Left ventricle myocardium inferior (tissue), 1 donor: Measurements from ENCODE around the gene THADA. TPM values are rescaled to one million over a fixed set of nuclear protein-coding genes. Genes with fewer than 3 reads are reported as not detected.
"Not testable (repeated sequence)": the region's sequence is repeated elsewhere in the genome, so short reads cannot be mapped to it uniquely, and the experiment has no call there.

ENCODE experiments used
- DNase-seq: peaks from one replicate; pipeline ENCODE4 v3.0.0-alpha.2; 2020
- H3K27ac ChIP-seq: fragments of 200-600 bp; replicated peaks from 2 replicates; pipeline ENCODE4 v1.8.0; 2021
- H3K27me3 ChIP-seq: fragments of 200-600 bp; 2 replicates; pipeline ENCODE4 v1.8.0; 2021; ENCODE audit warnings: low read depth
- H3K36me3 ChIP-seq: fragments of 200-600 bp; 2 replicates; pipeline ENCODE4 v1.8.0; 2021
- H3K4me1 ChIP-seq: fragments of 200-600 bp; 2 replicates; pipeline ENCODE4 v1.8.0; 2021
- H3K4me3 ChIP-seq: fragments of 200-600 bp; 2 replicates; pipeline ENCODE4 v1.8.0; 2021; ENCODE audit warnings: mild to moderate bottlenecking, moderate library complexity
- H3K9me3 ChIP-seq: fragments of 200-600 bp; replicated peaks from 2 replicates; pipeline ENCODE4 v1.8.0; 2021
- CTCF ChIP-seq: fragments of 200-600 bp; IDR thresholded peaks from 2 replicates; pipeline ENCODE4 v1.8.0; 2021; ENCODE audit warnings: antibody characterized with exemption, mild to moderate bottlenecking, borderline replicate concordance
- intact Hi-C: fragments of 100-400 bp; cut with micrococcal nuclease; formaldehyde crosslinking; loops from one replicate; pipeline ENCODE4 v1.11.0; 2022
- total RNA-seq: library from RNA; stranded (reverse); fragmentation: NEBNext Ultra II Directional; extraction: Animal tissue kit (Norgen Biotek cat#: 25700); gene quantifications from one replicate; pipeline ENCODE4 v1.2.1, GENCODE V29; 2021
- donor health status: DM: no; HTN: yes; CAD: no; lungs with severe emphysema.

THADA gene
- total RNA-seq, 1 donor from 2014 or later, result 15.4 TPM

DNA sequence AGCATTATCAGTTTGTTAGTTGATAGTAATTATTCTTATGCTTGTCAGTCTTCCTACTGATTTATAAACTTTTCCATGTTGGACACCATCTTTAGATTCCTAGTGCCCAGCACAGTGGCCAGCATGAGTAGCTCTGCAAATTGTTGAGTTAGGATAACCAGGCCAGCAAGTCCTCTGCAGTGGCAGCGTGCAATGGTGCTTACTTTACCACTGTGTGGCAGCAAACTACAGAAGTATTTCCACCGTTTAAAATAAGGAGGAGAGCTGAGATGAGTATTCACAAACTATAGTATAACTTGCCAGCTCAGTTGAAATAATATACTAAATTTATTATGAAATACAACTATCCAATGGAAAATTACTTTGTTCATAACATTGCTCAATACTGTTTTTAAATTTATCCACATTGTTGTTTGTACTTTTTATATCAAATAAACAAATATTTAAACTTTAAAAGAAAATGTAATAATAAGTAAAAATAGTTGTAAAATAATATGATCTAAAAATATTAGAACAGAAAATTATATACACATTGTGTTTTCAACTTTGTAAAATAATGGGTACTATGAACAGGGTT, 9.3 kb upstream of the THADA start:
- peak; percentile 50 for TF ChIP-seq CTCF
- intact Hi-C loops, result no loop called here

DNA sequence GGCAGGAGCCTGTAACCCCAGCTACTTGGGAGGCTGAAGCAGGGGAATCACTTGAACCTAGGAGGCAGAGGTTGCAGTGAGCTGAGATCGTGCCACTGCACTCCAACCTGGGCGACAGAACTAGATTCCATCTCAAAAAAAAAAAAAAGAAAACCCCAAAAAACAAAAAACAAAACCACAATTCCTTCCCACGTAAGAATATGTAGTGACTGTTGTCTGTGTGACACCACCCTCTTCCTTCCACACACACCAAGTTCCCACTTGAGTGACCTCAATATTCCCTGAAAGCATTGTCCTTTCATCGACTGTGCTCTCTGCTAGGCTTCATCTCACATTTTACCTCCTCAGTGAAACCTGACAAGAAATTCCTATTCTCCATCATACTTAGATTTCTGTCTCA, 8.8 kb upstream of the THADA start:
- no peak for TF ChIP-seq CTCF

More for the DNA sequence above, 9.3 kb upstream of the THADA start:
- Histone ChIP-seq H3K4me3 (no peak overlapping the region), H3K27ac (no peak overlapping the region), H3K36me3 (no peaks in the 10 kb centered on the region), H3K4me1 (no peaks in the 10 kb centered on the region), H3K9me3 (no peaks in the 10 kb centered on the region), H3K27me3 (no peaks in the 10 kb centered on the region)
- no peak for DNase-seq

DNA sequence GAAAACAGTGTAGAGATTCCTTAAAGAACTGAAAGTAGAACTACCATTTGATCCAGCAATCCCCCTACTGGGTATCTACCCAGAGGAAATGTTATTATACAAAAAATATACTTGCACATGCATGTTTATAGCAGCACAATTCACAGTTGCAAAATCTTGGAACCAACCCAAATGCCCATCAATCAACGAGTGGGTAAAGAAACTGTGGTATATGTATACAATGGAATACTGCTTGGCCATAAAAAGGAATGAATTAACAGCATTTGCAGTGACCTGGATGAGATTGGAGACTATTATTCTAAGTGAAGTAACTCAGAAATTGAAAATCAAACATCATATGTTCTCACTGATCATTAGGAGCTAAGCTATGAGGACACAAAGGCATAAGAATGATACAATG, 4.8 kb upstream of the THADA start:
- H3K27me3 ChIP-seq, H3K9me3 ChIP-seq, H3K4me1 ChIP-seq, H3K4me3 ChIP-seq, H3K36me3 ChIP-seq, intact Hi-C loops, DNase-seq, H3K27ac ChIP-seq: not testable (repeated sequence)

More for the DNA sequence above, 8.8 kb upstream of the THADA start:
- Histone ChIP-seq H3K4me1 (no peaks in the 10 kb centered on the region), H3K36me3 (no peaks in the 10 kb centered on the region), H3K27me3 (no peaks in the 10 kb centered on the region), H3K27ac (no peak overlapping the region), H3K4me3 (no peak overlapping the region), H3K9me3 (no peaks in the 10 kb centered on the region)
- no peak for DNase-seq
- intact Hi-C loops, result no loop called here

DNA sequence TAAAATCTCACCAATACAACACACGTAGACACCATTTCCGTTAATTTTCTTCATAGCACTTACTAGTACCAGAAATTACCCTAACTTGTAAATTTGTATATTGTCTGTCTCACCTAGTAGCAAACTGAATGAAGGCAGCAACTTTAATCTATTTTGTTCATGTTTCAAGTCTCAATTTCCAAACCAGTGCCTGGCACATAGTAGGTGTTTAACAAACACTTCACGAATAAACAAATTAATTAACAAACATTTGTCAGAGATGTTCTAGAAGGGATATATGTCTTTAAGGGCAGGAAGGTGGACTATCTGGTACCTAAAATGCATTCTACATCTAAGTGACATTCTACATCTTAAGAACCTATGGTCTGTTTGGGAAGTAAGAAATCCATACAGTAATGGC, 963 bp downstream of the THADA start:
- DNase-seq, result no peak
- H3K36me3 ChIP-seq, result peaks cover 22% of the 10 kb centered on the region
- H3K27me3 ChIP-seq, result no peaks in the 10 kb centered on the region
- no peak overlapping the region for H3K27ac ChIP-seq
- TF ChIP-seq CTCF, result no peak
- peak overlapping the region; percentile 86 for H3K4me3 ChIP-seq
- H3K4me1 ChIP-seq, result peaks cover 25% of the 10 kb centered on the region
- intact Hi-C loops, result no loop called here
- H3K9me3 ChIP-seq, result no peaks in the 10 kb centered on the region

GRCh38 chr2:43593254-43593653, 2.6 kb downstream of the THADA start:
- intact Hi-C loops, result no loop called here
- Histone ChIP-seq H3K9me3 (no peaks in the 10 kb centered on the region), H3K27me3 (no peaks in the 10 kb centered on the region), H3K27ac (no peak overlapping the region), H3K36me3 (peaks cover 33% of the 10 kb centered on the region), H3K4me1 (peaks cover 25% of the 10 kb centered on the region), H3K4me3 (no peak overlapping the region)
- TF ChIP-seq CTCF, result no peak
- no peak for DNase-seq

- Histone ChIP-seq H3K36me3 (peaks cover 37% of the 10 kb centered on the region), H3K27ac (no peak overlapping the region), H3K4me1 (peaks cover 25% of the 10 kb centered on the region), H3K27me3 (no peaks in the 10 kb centered on the region), H3K4me3 (no peak overlapping the region), H3K9me3 (no peaks in the 10 kb centered on the region)
- no peak for TF ChIP-seq CTCF
- intact Hi-C loops, result no loop called here
- no peak for DNase-seq
These were observed 3.4 kb downstream of the THADA start for GRCh38 chr2:43592443-43592842.
